Measurements from ENCODE around the gene KRTAP4-2.

GRCh38 chr17:41212524-41213169 is 34.6 kb upstream of the KRTAP4-2 start:
- TF ChIP-seq GATA2 (IDR thresholded peaks at IDR 0.05; ENCODE audit: insufficient read depth, insufficient read length, low read depth, low read length) = no peak
- no peak for TF ChIP-seq CTCF (IDR thresholded peaks at IDR 0.05; ENCODE audit: extremely low read depth in 1 of 2, insufficient read depth in 1 of 2, low read depth in 1 of 2, low read length in 2 of 2)
- no peak for TF ChIP-seq MAX (IDR thresholded peaks at IDR 0.05; ENCODE audit: insufficient read depth, insufficient read length)
- TF ChIP-seq FOS (IDR thresholded peaks at IDR 0.05; ENCODE audit: borderline replicate concordance, insufficient read depth, low read length) = no peak
- TF ChIP-seq POLR2AphosphoS5 (IDR thresholded peaks at IDR 0.05; ENCODE audit: insufficient read depth, low read depth, low read length) = no peak
- no peak for TF ChIP-seq POLR2A (IDR thresholded peaks at IDR 0.05; ENCODE audit: low read depth, low read length)
- TF ChIP-seq EZH2 (IDR thresholded peaks at IDR 0.05; ENCODE audit: borderline replicate concordance, low read depth, low read length, severe bottlenecking) = no peak
- TF ChIP-seq JUN (IDR thresholded peaks at IDR 0.05; ENCODE audit: borderline replicate concordance, insufficient read depth, insufficient read length, low read depth) = no peak
